Measurements from ENCODE around the gene ATP8A2.

DNA sequence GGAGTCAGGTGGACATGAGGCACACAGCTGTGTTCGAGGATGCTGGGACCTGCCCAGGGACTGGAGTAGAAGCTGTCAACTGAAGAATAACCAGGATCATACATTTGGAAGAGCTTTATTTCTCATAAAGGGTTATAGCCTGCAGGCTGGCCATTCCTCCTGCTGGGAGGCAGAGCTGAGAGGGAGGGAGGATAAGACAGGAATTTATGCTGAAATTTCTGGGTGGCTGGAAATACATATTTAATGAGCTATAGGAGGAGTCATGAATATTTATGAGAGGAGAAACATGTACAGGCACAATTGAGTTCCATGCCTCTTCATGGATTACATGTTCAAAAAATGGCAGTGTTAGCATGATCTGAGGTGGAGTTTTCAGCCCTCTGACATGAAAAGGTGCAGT is 528.2 kb downstream of the ATP8A2 start:
- TF ChIP-seq, protein P1, sequence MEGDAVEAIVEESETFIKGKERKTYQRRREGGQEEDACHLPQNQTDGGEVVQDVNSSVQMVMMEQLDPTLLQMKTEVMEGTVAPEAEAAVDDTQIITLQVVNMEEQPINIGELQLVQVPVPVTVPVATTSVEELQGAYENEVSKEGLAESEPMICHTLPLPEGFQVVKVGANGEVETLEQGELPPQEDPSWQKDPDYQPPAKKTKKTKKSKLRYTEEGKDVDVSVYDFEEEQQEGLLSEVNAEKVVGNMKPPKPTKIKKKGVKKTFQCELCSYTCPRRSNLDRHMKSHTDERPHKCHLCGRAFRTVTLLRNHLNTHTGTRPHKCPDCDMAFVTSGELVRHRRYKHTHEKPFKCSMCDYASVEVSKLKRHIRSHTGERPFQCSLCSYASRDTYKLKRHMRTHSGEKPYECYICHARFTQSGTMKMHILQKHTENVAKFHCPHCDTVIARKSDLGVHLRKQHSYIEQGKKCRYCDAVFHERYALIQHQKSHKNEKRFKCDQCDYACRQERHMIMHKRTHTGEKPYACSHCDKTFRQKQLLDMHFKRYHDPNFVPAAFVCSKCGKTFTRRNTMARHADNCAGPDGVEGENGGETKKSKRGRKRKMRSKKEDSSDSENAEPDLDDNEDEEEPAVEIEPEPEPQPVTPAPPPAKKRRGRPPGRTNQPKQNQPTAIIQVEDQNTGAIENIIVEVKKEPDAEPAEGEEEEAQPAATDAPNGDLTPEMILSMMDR (IDR thresholded peaks at IDR 0.05): no peak
- no peak for TF ChIP-seq POLR2AphosphoS5 (IDR thresholded peaks at IDR 0.05)
- TF ChIP-seq POLR2A (IDR thresholded peaks at IDR 0.05): no peak
